K562 (cell line): Measurements from ENCODE around the gene ARF4. TPM values are rescaled to one million over a fixed set of nuclear protein-coding genes. Genes with fewer than 3 reads are reported as not detected.
A peak's percentile ranks its signal among the peaks of the same experiment; 100 is the strongest.
"Not testable (repeated sequence)": the region's sequence is repeated elsewhere in the genome, so short reads cannot be mapped to it uniquely, and the experiment has no call there.

Experiments
- ATAC-seq: fragments of 200-7000 bp; cut with Tn5 transposase; 3 replicates; pipeline ENCODE4 v1.9.1; 2020; ENCODE audit warnings: moderate library complexity
- BruUV-seq: library from RNA; stranded (reverse); fragments of 400-500 nt; replicated peaks from 2 replicates; lab custom pipeline; 2021; lab: Mats Ljungman, UMichigan
- CTCF ChIA-PET: fragments of 300-600 bp; formaldehyde crosslinking; extraction: SDS; loops from one replicate; lab custom pipeline; 2021; ENCODE audit warnings: low intra/inter-chr PET ratio; lab: Yijun Ruan, JAX
- POLR2A ChIA-PET: fragments of 300-600, 350-650 bp; sonication (Branson Sonifier 250); formaldehyde crosslinking; extraction: SDS; loops from one replicate; lab custom pipeline; 2021; ENCODE audit warnings: antibody characterized with exemption, inconsistent platforms; lab: Yijun Ruan, JAX
- DNase-seq, 4 experiments: peaks; one replicate each; pipeline versions ENCODE4 v3.0.0 to v3.0.0-alpha.2; 2011 to 2018; ENCODE audit warnings: low spot score in 3 of 4, mixed read lengths in 3 of 4; ENCODE audit errors: extremely low read depth in 1 of 4
- FAIRE-seq: peaks from 2 replicates; lab custom pipeline; 2011; peaks lifted over from hg19 to GRCh38; lab: Jason Lieb, UNC
- H2AFZ ChIP-seq: 2 replicates; pipeline ENCODE4 v1.6.0; 2011; ENCODE audit warnings: low read depth, low read length, control low read depth, inconsistent platforms
- H3K27ac ChIP-seq: fragments of 200-600 bp; 3 replicates; pipeline ENCODE4 v1.8.0; 2011; ENCODE audit warnings: low read depth, mild to moderate bottlenecking, control low read depth, inconsistent platforms, low read length, moderate library complexity, mixed read lengths; ENCODE audit errors: extremely low read depth
- H3K27me3 ChIP-seq, 2 experiments: fragments of 300-600 bp in 1 of 2; 2 replicates in 1 of 2; 3 replicates in 1 of 2; pipeline versions ENCODE4 v1.6.0 to v1.8.0; 2011; ENCODE audit warnings: inconsistent platforms in 2 of 2, low read length in 2 of 2, mild to moderate bottlenecking in 1 of 2, mixed read lengths in 1 of 2, moderate library complexity in 1 of 2; ENCODE audit not compliant: control insufficient read depth in 2 of 2, insufficient read depth in 2 of 2
- H3K36me3 ChIP-seq: fragments of 300-600 bp; 3 replicates; pipeline ENCODE4 v1.8.0; 2011; ENCODE audit warnings: mild to moderate bottlenecking, low read length, inconsistent platforms; ENCODE audit not compliant: control insufficient read depth, insufficient read depth
- H3K4me1 ChIP-seq, 2 experiments: fragments of 200-600 bp in 1 of 2; replicated peaks in 1 of 2; 2 replicates in 1 of 2; 3 replicates in 1 of 2; pipeline versions ENCODE4 v1.5.1 to v1.8.0; 2011; ENCODE audit warnings: inconsistent platforms in 2 of 2, low read length in 2 of 2, mild to moderate bottlenecking in 1 of 2, mixed read lengths in 1 of 2, moderate library complexity in 1 of 2; ENCODE audit not compliant: control insufficient read depth in 2 of 2, insufficient read depth in 2 of 2
- H3K4me2 ChIP-seq: 2 replicates; pipeline ENCODE4 v1.6.1; 2011; ENCODE audit warnings: low read length, control low read depth, inconsistent platforms, mixed read lengths; ENCODE audit not compliant: insufficient read depth
- H3K4me3 ChIP-seq: fragments of 200-600 bp; sonication (generic), shearing (Covaris generic); 2 replicates; pipeline ENCODE4 v1.5.1; 2016; ENCODE audit warnings: control low read depth, inconsistent platforms
- H3K79me2 ChIP-seq: fragments of 200-600 bp; 3 replicates; pipeline ENCODE4 v1.8.0; 2011; ENCODE audit warnings: low read length, inconsistent platforms; ENCODE audit not compliant: control insufficient read depth, insufficient read depth
- H3K9ac ChIP-seq, 2 experiments: 2 replicates each; pipeline versions ENCODE4 v1.6.0 to v1.6.1; 2011; ENCODE audit warnings: low read depth in 2 of 2, low read length in 2 of 2, control low read depth in 1 of 2, inconsistent platforms in 1 of 2, mild to moderate bottlenecking in 1 of 2, mixed read lengths in 1 of 2; ENCODE audit not compliant: insufficient read depth in 1 of 2
- H3K9me1 ChIP-seq: one replicate; pipeline ENCODE4 v1.6.0; 2011; ENCODE audit warnings: inconsistent platforms, mild to moderate bottlenecking, low read length, moderate library complexity; ENCODE audit not compliant: control insufficient read depth, insufficient read depth
- H3K9me3 ChIP-seq: replicated peaks from 2 replicates; pipeline ENCODE4 v1.5.1; 2011; ENCODE audit warnings: low read depth, low read length, inconsistent platforms; ENCODE audit not compliant: control insufficient read depth, insufficient read depth
- H4K20me1 ChIP-seq: replicated peaks from 2 replicates; pipeline ENCODE4 v1.6.1; 2011; ENCODE audit warnings: low read length, inconsistent platforms, mixed read lengths; ENCODE audit not compliant: control insufficient read depth, insufficient read depth
- CEBPB ChIP-seq: fragments of 450-650 bp; IDR thresholded peaks from 2 replicates; pipeline ENCODE4 v1.6.1; 2016; ENCODE audit warnings: missing genetic modification characterization, missing compliant biosample characterization
- CEBPG ChIP-seq, 3 experiments: fragments of 200-800 bp in 1 of 3; sonication (Bioruptor generic) in 1 of 3; sonication (generic) in 1 of 3; formaldehyde crosslinking in 1 of 3; IDR thresholded peaks in 2 of 3; conservative IDR thresholded peaks in 1 of 3; 2 replicates each; pipeline versions ENCODE4 v1.6.1 to v1.8.0; 2016 to 2022; ENCODE audit warnings: missing compliant biosample characterization in 2 of 3, missing genetic modification characterization in 2 of 3, mild to moderate bottlenecking in 1 of 3, missing genetic modification reagents in 1 of 3
- HOXB6 ChIP-seq: fragments of 250-450 bp; sonication (Bioruptor Pico); IDR thresholded peaks from 2 replicates; pipeline ENCODE4 v1.5.1; 2022; ENCODE audit warnings: mild to moderate bottlenecking, borderline replicate concordance
- MTA1 ChIP-seq: fragments of 450-650 bp; IDR thresholded peaks from 2 replicates; pipeline ENCODE4 v1.6.1; 2017; ENCODE audit warnings: borderline replicate concordance
- WGBS: fragments of 100-300 bp; shearing (Covaris generic); methylation state at CpG from one replicate; pipeline ENCODE4 v1.1.6; 2016; ENCODE audit warnings: low coverage, mixed read lengths; ENCODE audit not compliant: insufficient coverage; ENCODE audit errors: missing lambda C conversion rate; 5-methylcytosine and 5-hydroxymethylcytosine counted together
- in situ Hi-C: fragments of 300-500 bp; cut with MboI; formaldehyde crosslinking; loops from 4 replicates; pipeline ENCODE4 v1.15.0; 2018; ENCODE audit warnings: inconsistent platforms, mixed read lengths
- intact Hi-C: fragments of 100-400 bp; cut with micrococcal nuclease; formaldehyde crosslinking; loops from 2 replicates; pipeline ENCODE4 v1.14.2; 2022
- polyA plus RNA-seq, 8 experiments: library from polyadenylated mRNA; depleted of rRNA in 4 of 8; stranded (reverse) in 5 of 8; unstranded in 3 of 8; fragments of >200 nt; fragmentation: Nextera tagmentation in 2 of 8; fragmentation: Illumina TruSeq in 1 of 8; extraction: Ambion mirVana in 2 of 8; extraction: Trizol in 1 of 8; gene quantifications; 2 replicates each; pipeline versions ENCODE4 v1.2.1 to v1.2.3, GENCODE V29; 2011 to 2014; ENCODE audit warnings: inconsistent platforms in 1 of 8, missing spikeins in 1 of 8
- total RNA-seq, 7 experiments: library from RNA; depleted of rRNA in 6 of 7; stranded (reverse); fragments of >200 nt in 6 of 7; fragmentation: Illumina TruSeq in 2 of 7; extraction: Trizol in 2 of 7; gene quantifications; 2 replicates each; pipeline versions ENCODE4 v1.2.1 to v1.2.3, GENCODE V29; 2011 to 2021; ENCODE audit warnings: low replicate concordance in 1 of 7

The ARF4 gene
- total and polyA plus RNA-seq, 9 of the 15 experiments (the other 6 are each of a cell fraction or from before 2014, with no cell fraction given), result 41.1 to 273 (median 83.8) TPM

GRCh38 chr3:57637391-57637790 lies 40.2 kb upstream of the ARF4 start:
- Histone ChIP-seq H2AFZ (no peak overlapping the region), H3K27ac (no peak overlapping the region), H3K79me2 (no peaks in the 10 kb centered on the region), H3K4me2 (no peak overlapping the region), H3K4me3 (no peak overlapping the region), H3K9me1 (no peaks in the 10 kb centered on the region), H3K9me3 (no peaks in the 10 kb centered on the region), H3K9ac (no peak overlapping the region), H3K36me3 (peaks cover 19% of the 10 kb centered on the region; the same call in 2 of the 3 replicates), H3K27me3 (no peaks in the 10 kb centered on the region), H4K20me1 (no peaks in the 10 kb centered on the region), H3K4me1 (no peaks in the 10 kb centered on the region)
- FAIRE-seq (no peak), DNase-seq (no peak), ATAC-seq (no peak)
- ChIA-PET POLR2A (interaction anchor here (1.0 kb wide), 1 partner anchor 17 kb away, joined by 4 read pairs; no protein-coding TSS in a partner anchor), CTCF (no interaction called here)
- intact Hi-C loops (no loop called here), in situ Hi-C loops (no loop called here)
- TF ChIP-seq MTA1, result no peak
- no peak for TF ChIP-seq HOXB6 (CRISPR knock-in tag)
- BruUV-seq, result no TSS peak

GRCh38 chr3:57634259-57634658 lies 37.1 kb upstream of the ARF4 start:
- H3K27me3 ChIP-seq; H3K4me1 ChIP-seq; H3K79me2 ChIP-seq; intact Hi-C loops; H2AFZ ChIP-seq; H3K9ac ChIP-seq; POLR2A ChIA-PET; H3K9me1 ChIP-seq; ATAC-seq; DNase-seq; CTCF ChIA-PET; H3K4me2 ChIP-seq; H3K9me3 ChIP-seq; H3K4me3 ChIP-seq; H3K27ac ChIP-seq; in situ Hi-C loops; FAIRE-seq; BruUV-seq; H4K20me1 ChIP-seq; TF ChIP-seq CEBPG (CRISPR knock-in tag; IDR thresholded peaks at IDR 0.05): not testable (repeated sequence)
- H3K36me3 ChIP-seq, result peaks cover 16% of the 10 kb centered on the region; the same call in 2 of the 3 replicates
- TF ChIP-seq CEBPG (tag; conservative IDR thresholded peaks at IDR 0.05 in 1 of 2, IDR thresholded peaks at IDR 0.05 in 1 of 2) (peak in 1 of 2 experiments; percentile 89; a peak in 2 of 4 replicates), CEBPB (tag) (peak; percentile 74)
- WGBS, result 80% methylated on average over 3 of the region's 3 CpGs
